CMK (cell line): ENCODE measurements around the gene ZBTB7C.

Experiments
- DNase-seq: peaks from one replicate; pipeline ENCODE4 v3.0.0-alpha.2; 2010; ENCODE audit warnings: low read depth

ZBTB7C gene

GRCh38 chr18:48138660-48139430 lies 270.3 kb downstream of the ZBTB7C start:
- DNase-seq = no peak

- DNase-seq = no peak
Observed at GRCh38 chr18:48138210-48138609, 271.0 kb downstream of the ZBTB7C start.

- no peak for DNase-seq
Observed at GRCh38 chr18:48137374-48138081, 271.7 kb downstream of the ZBTB7C start.

GRCh38 chr18:48136827-48137373 lies 272.3 kb downstream of the ZBTB7C start:
- DNase-seq = no peak

GRCh38 chr18:48136051-48136826 lies 272.9 kb downstream of the ZBTB7C start:
- DNase-seq = no peak

- DNase-seq = no peak
Observed at GRCh38 chr18:48135436-48135966, 273.7 kb downstream of the ZBTB7C start.

GRCh38 chr18:48134609-48135008 lies 274.6 kb downstream of the ZBTB7C start:
- DNase-seq = no peak

- DNase-seq = no peak
Observed at GRCh38 chr18:48133671-48134251, 275.4 kb downstream of the ZBTB7C start.

GRCh38 chr18:48132797-48133655 lies 276.2 kb downstream of the ZBTB7C start:
- DNase-seq = no peak

GRCh38 chr18:48131042-48131441 lies 278.1 kb downstream of the ZBTB7C start:
- DNase-seq = no peak

- DNase-seq = no peak
Observed at GRCh38 chr18:48129621-48130082, 279.5 kb downstream of the ZBTB7C start.

- DNase-seq = no peak
Observed at GRCh38 chr18:48127606-48128005, 281.6 kb downstream of the ZBTB7C start.

- no peak for DNase-seq
Observed at GRCh38 chr18:48126240-48126639, 282.9 kb downstream of the ZBTB7C start.

- no peak for DNase-seq
Observed at GRCh38 chr18:48125724-48126123, 283.5 kb downstream of the ZBTB7C start.

GRCh38 chr18:48124857-48125626 lies 284.1 kb downstream of the ZBTB7C start:
- no peak for DNase-seq

GRCh38 chr18:48123941-48124340 lies 285.2 kb downstream of the ZBTB7C start:
- no peak for DNase-seq

- DNase-seq = no peak
Observed at GRCh38 chr18:48123324-48123723, 285.9 kb downstream of the ZBTB7C start.

- no peak for DNase-seq
Observed at GRCh38 chr18:48122816-48123215, 286.4 kb downstream of the ZBTB7C start.

GRCh38 chr18:48122376-48122775 lies 286.8 kb downstream of the ZBTB7C start:
- no peak for DNase-seq

- DNase-seq = no peak
Observed at GRCh38 chr18:48121752-48122151, 287.4 kb downstream of the ZBTB7C start.
